Left ventricle myocardium inferior (tissue), 1 donor: ENCODE results near the gene CLSTN3. TPM values are rescaled to one million over a fixed set of nuclear protein-coding genes. Genes with fewer than 3 reads are reported as not detected.
"Not testable (repeated sequence)": the region's sequence is repeated elsewhere in the genome, so short reads cannot be mapped to it uniquely, and the experiment has no call there.

ENCODE experiments used
- DNase-seq: peaks from one replicate; pipeline ENCODE4 v3.0.0-alpha.2; 2020
- H3K27ac ChIP-seq: fragments of 200-600 bp; replicated peaks from 2 replicates; pipeline ENCODE4 v1.8.0; 2021
- H3K27me3 ChIP-seq: fragments of 200-600 bp; 2 replicates; pipeline ENCODE4 v1.8.0; 2021; ENCODE audit warnings: low read depth
- H3K36me3 ChIP-seq: fragments of 200-600 bp; 2 replicates; pipeline ENCODE4 v1.8.0; 2021
- H3K4me1 ChIP-seq: fragments of 200-600 bp; 2 replicates; pipeline ENCODE4 v1.8.0; 2021
- H3K4me3 ChIP-seq: fragments of 200-600 bp; 2 replicates; pipeline ENCODE4 v1.8.0; 2021; ENCODE audit warnings: mild to moderate bottlenecking, moderate library complexity
- H3K9me3 ChIP-seq: fragments of 200-600 bp; replicated peaks from 2 replicates; pipeline ENCODE4 v1.8.0; 2021
- intact Hi-C: fragments of 100-400 bp; cut with micrococcal nuclease; formaldehyde crosslinking; loops from one replicate; pipeline ENCODE4 v1.11.0; 2022
- total RNA-seq: library from RNA; stranded (reverse); fragmentation: NEBNext Ultra II Directional; extraction: Animal tissue kit (Norgen Biotek cat#: 25700); gene quantifications from one replicate; pipeline ENCODE4 v1.2.1, GENCODE V29; 2021
- TF ChIP-seq, protein P1 (sequence below): fragments of 200-600 bp; IDR thresholded peaks from 2 replicates; pipeline ENCODE4 v1.8.0; 2021; ENCODE audit warnings: antibody characterized with exemption, mild to moderate bottlenecking, borderline replicate concordance
- donor health status: DM: no; HTN: yes; CAD: no; lungs with severe emphysema.

Gene CLSTN3
- total RNA-seq, 1 donor from 2014 or later, result 4.6 TPM

DNA sequence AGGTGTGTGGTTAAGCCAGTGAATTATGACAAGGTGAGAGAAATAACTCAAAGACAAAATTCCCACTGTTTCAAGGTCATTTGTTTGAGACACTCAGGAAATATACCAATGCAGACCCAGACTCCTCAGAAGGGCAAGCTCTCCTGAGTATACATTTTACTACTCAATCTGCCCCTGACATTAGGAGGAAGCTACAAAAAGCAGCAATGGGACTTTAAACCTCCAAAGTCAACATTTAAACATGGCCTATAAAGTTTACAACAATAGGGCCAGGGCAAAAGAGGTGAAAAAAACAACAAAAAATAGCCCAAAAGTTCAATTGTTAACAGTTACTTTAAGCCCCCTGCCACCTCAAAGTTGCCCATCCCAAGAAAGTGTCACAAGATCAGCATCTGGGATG is 39.8 kb downstream of the CLSTN3 start:
- intact Hi-C loops, result no loop called here
- TF ChIP-seq, protein P1, sequence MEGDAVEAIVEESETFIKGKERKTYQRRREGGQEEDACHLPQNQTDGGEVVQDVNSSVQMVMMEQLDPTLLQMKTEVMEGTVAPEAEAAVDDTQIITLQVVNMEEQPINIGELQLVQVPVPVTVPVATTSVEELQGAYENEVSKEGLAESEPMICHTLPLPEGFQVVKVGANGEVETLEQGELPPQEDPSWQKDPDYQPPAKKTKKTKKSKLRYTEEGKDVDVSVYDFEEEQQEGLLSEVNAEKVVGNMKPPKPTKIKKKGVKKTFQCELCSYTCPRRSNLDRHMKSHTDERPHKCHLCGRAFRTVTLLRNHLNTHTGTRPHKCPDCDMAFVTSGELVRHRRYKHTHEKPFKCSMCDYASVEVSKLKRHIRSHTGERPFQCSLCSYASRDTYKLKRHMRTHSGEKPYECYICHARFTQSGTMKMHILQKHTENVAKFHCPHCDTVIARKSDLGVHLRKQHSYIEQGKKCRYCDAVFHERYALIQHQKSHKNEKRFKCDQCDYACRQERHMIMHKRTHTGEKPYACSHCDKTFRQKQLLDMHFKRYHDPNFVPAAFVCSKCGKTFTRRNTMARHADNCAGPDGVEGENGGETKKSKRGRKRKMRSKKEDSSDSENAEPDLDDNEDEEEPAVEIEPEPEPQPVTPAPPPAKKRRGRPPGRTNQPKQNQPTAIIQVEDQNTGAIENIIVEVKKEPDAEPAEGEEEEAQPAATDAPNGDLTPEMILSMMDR, result no peak
- Histone ChIP-seq H3K4me1 (no peaks in the 10 kb centered on the region), H3K27ac (no peak overlapping the region), H3K36me3 (no peaks in the 10 kb centered on the region), H3K27me3 (peaks cover 22% of the 10 kb centered on the region), H3K4me3 (no peak overlapping the region), H3K9me3 (peaks cover 42% of the 10 kb centered on the region)
- no peak for DNase-seq

DNA sequence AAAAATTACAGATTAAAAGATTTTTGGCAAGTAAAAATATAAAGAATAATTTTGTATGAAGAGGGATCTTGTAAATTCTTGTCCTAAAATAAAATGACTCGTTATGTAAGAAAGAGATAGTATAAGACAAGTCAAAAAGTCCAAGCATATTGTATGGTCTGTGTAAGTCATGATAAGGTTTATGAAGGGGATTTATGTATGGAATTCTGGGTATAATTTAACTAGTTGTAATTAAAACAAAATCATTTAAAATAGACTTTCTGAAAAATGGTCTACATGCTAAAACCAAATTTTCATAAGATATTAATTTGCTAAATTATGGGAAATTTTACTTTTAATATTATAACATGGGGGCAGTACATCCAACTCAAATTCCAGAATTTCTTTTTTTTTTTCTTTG is 41.7 kb downstream of the CLSTN3 start:
- Histone ChIP-seq H3K4me1 (no peaks in the 10 kb centered on the region), H3K9me3 (peaks cover 48% of the 10 kb centered on the region), H3K4me3 (no peak overlapping the region), H3K27me3 (peaks cover 25% of the 10 kb centered on the region), H3K27ac (no peak overlapping the region), H3K36me3 (no peaks in the 10 kb centered on the region)
- TF ChIP-seq, protein P1, result no peak
- intact Hi-C loops, result no loop called here
- DNase-seq, result no peak

- TF ChIP-seq, protein P1, result no peak
Measured at GRCh38 chr12:7175493-7175892, 45.3 kb downstream of the CLSTN3 start.

DNA sequence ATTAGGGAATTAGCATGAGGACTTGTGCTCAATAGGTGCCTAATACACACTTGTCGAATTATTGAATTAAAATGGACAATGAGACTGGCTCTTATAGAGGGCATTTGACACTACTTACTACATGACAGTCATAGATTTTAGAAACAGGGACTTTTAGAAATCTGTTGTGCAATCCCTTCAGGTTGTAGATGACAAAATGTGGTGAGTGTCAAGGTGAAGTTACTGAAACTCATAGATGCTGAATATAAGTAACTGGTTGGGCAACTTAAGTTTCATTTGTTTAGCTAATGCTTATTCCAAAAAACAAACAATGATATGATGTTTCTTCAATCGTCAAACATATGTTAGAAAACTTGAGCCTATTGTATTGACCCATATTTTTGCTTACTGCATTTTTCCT is 46.4 kb downstream of the CLSTN3 start:
- no peak for DNase-seq
- peaks cover 66% of the 10 kb centered on the region for H3K27me3 ChIP-seq
- no peaks in the 10 kb centered on the region for H3K4me1 ChIP-seq
- TF ChIP-seq, protein P1, result no peak
- intact Hi-C loops, result no loop called here
- H3K36me3 ChIP-seq, result no peaks in the 10 kb centered on the region
- no peak overlapping the region for H3K27ac ChIP-seq
- H3K9me3 ChIP-seq, result peaks cover 12% of the 10 kb centered on the region
- H3K4me3 ChIP-seq, result no peak overlapping the region

More at GRCh38 chr12:7175493-7175892, 45.3 kb downstream of the CLSTN3 start:
- Histone ChIP-seq H3K27me3 (peaks cover 58% of the 10 kb centered on the region), H3K4me1 (no peaks in the 10 kb centered on the region), H3K9me3 (peaks cover 22% of the 10 kb centered on the region), H3K4me3 (no peak overlapping the region), H3K36me3 (no peaks in the 10 kb centered on the region), H3K27ac (no peak overlapping the region)
- intact Hi-C loops, result no loop called here
- no peak for DNase-seq

- TF ChIP-seq, protein P1, result no peak
- DNase-seq, result no peak
- H3K36me3 ChIP-seq, result no peaks in the 10 kb centered on the region
- peaks cover 6% of the 10 kb centered on the region for H3K9me3 ChIP-seq
- H3K4me1 ChIP-seq, result no peaks in the 10 kb centered on the region
- H3K4me3 ChIP-seq, result no peak overlapping the region
- intact Hi-C loops, result no loop called here
- H3K27me3 ChIP-seq, result peaks cover 66% of the 10 kb centered on the region
- H3K27ac ChIP-seq, result no peak overlapping the region
Measured at GRCh38 chr12:7178481-7178880, 48.3 kb downstream of the CLSTN3 start.

- Histone ChIP-seq H3K4me1 (no peaks in the 10 kb centered on the region), H3K9me3 (peaks cover 6% of the 10 kb centered on the region), H3K27ac (no peak overlapping the region), H3K4me3 (no peak overlapping the region), H3K27me3 (peaks cover 49% of the 10 kb centered on the region), H3K36me3 (no peaks in the 10 kb centered on the region)
- intact Hi-C loops, result no loop called here
- no peak for DNase-seq
- TF ChIP-seq, protein P1, result no peak
Measured at GRCh38 chr12:7180685-7181084, 50.5 kb downstream of the CLSTN3 start.

DNA sequence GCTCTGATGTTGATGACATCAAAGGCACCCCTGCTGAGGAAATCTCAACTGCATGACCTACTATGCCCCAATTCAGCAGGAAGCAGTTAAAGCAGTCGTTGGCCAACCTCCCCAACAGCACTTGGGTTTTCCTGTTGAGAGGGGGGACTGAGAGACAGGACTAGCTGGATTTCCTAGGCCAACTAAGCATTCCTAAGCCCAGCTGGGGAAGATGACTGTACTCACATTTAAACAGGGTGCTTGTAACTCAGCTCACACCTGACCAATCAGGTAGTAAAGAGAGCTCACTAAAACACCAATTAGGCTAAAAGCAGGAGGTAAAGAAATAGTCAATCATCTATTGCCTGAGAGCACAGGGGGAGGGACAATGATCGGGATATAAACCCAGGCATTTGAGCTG is 55.9 kb downstream of the CLSTN3 start:
- H3K36me3 ChIP-seq, DNase-seq, intact Hi-C loops, H3K9me3 ChIP-seq, H3K4me3 ChIP-seq, H3K27ac ChIP-seq, H3K27me3 ChIP-seq: not testable (repeated sequence)
- peaks cover 31% of the 10 kb centered on the region for H3K4me1 ChIP-seq
